ENCODE data around the gene DACT3.

DACT3 gene

DNA sequence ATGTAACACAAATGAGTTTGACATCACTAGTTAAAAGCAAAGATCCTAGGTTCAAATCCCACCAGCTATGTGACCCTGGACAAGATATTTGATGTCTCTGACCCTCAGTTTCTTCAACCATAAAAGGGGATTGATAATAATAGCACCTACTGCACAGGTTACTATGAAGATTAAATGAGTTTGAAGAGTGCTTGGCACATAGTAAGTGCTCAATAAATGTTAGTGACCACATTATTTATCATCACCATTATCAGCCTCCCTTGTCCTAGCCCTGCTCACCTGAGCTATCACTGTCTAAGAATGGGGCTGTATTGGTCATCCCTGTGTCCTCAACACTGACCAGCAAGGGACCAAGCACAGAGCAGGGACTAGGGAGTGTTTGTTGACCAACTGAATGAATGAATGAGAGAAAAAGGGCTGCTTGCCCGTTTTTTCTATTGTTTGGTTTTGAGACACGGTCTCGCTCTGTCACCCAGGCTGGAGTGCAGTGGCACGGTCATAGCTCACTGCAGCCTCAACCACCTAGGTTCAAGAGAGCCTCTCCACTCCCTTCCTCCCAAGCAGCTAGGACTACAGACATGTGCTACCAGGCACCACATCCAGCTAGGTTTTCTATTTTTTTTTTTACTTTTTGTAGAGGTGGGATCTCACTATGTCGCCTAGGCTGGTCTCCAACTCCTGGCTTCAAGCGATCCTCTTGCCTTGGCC, 26.6 kb upstream of the DACT3 start:
- DNase-seq (ENCODE audit: insufficient read length, low spot score) (no peak), FAIRE-seq (no peak)
- TF ChIP-seq, protein P1, sequence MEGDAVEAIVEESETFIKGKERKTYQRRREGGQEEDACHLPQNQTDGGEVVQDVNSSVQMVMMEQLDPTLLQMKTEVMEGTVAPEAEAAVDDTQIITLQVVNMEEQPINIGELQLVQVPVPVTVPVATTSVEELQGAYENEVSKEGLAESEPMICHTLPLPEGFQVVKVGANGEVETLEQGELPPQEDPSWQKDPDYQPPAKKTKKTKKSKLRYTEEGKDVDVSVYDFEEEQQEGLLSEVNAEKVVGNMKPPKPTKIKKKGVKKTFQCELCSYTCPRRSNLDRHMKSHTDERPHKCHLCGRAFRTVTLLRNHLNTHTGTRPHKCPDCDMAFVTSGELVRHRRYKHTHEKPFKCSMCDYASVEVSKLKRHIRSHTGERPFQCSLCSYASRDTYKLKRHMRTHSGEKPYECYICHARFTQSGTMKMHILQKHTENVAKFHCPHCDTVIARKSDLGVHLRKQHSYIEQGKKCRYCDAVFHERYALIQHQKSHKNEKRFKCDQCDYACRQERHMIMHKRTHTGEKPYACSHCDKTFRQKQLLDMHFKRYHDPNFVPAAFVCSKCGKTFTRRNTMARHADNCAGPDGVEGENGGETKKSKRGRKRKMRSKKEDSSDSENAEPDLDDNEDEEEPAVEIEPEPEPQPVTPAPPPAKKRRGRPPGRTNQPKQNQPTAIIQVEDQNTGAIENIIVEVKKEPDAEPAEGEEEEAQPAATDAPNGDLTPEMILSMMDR (IDR thresholded peaks at IDR 0.05; ENCODE audit: insufficient read depth, missing control alignments), result no peak

- FAIRE-seq (no peak), DNase-seq (ENCODE audit: insufficient read length, low spot score) (no peak)
These were observed 24.2 kb upstream of the DACT3 start for GRCh38 chr19:46685189-46685588.

GRCh38 chr19:46678110-46678732, 17.2 kb upstream of the DACT3 start:
- TF ChIP-seq, protein P1 (IDR thresholded peaks at IDR 0.05; ENCODE audit: insufficient read depth, missing control alignments), result no peak
- FAIRE-seq (no peak), DNase-seq (ENCODE audit: insufficient read length, low spot score) (no peak)

More at GRCh38 chr19:46685189-46685588, 24.2 kb upstream of the DACT3 start:
- TF ChIP-seq, protein P1 (IDR thresholded peaks at IDR 0.05; ENCODE audit: insufficient read depth, missing control alignments), result no peak

DNA sequence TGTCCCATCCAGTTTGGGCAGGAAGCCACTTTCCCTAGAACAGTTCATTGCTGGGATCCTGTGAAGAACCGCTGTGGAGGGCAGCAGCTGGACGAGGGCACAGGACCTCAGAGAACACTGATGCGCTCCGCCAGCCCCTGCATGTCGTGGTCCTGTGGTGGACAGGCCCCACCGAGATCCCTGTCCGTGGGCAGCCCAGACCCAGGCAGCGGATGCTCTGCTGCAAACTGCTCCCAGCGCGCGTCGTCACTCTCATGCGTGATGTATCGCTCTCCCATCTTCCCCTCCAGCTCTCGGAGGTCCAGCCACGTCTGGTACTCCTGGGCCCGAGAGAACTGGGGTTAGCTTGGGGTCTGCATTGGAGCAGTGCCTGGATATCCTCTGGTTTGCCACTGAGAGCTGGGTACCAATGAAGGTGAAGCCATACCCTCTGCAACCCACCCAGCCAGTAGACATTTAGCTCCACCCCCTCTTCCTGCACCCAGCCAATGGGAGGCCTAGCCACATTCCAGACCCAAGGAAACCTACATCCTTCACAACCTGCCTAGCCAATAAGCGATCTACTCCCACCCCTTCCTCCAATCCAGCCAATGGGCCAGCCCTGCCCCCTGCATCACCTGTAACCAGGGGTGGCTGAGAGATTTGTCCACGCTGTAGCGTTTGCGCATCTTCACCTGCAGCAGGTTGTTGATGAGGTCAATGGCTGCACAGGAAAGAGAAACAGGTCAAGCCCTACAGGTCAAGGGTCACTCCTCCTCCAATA, 13.6 kb upstream of the DACT3 start:
- DNase-seq (ENCODE audit: insufficient read length, low spot score) (no peak), FAIRE-seq (no peak)
- TF ChIP-seq, protein P1 (IDR thresholded peaks at IDR 0.05; ENCODE audit: insufficient read depth, missing control alignments), result no peak

DNA sequence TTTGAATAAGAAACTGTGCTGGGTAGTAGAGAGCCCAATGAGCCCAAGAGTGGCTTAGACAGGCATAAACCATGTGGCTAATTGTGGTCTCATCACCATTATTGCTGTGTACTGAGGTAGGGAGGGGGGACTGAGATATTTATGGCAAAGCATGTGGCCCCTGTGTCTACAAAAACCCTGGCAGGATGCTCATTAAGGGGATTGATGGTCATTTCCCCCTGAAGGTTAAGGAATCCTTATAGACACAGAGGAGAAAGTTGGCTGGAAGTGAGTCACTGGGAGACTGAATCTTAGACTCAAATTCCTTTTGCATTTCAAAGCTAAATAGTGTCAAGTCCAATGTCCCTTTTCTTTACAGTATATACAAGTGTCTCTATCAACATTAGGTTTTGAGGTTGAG, 9.8 kb upstream of the DACT3 start:
- TF ChIP-seq, protein P1 (IDR thresholded peaks at IDR 0.05; ENCODE audit: insufficient read depth, missing control alignments), result no peak
- no peak for DNase-seq (ENCODE audit: insufficient read length, low spot score)
- FAIRE-seq, result no peak

DNA sequence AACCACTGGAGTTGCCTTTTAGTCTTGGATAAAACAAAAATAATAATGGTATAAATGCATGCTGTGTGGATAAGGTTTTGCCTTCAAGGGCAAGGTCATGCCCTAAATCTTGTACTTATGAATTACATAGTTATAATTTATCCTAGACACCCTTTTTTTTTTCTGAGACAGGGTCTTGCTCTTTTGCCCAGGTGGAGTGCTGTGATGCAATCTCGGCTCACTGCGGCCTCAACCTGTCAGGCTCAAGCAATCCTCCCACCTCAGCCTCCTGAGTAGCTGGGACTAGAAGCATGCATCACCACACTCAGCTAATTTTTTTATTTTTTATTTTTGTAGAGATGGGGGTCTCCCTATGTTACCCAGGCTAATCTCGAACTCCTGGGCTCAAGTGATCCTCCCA, 7.7 kb upstream of the DACT3 start:
- TF ChIP-seq, protein P1 (IDR thresholded peaks at IDR 0.05; ENCODE audit: insufficient read depth, missing control alignments), result no peak
- no peak for DNase-seq (ENCODE audit: insufficient read length, low spot score)
- no peak for FAIRE-seq

All from D721Med (cell line).